Left lung (tissue), 10 donors: ENCODE data around the gene TMEM239. TPM values are rescaled to one million over a fixed set of nuclear protein-coding genes. Genes with fewer than 3 reads are reported as not detected.
"Not testable (repeated sequence)": the region's sequence is repeated elsewhere in the genome, so short reads cannot be mapped to it uniquely, and the experiment has no call there.

Experiments
- ATAC-seq: fragments of 200-7000 bp; cut with Tn5 transposase; one replicate; pipeline ENCODE4 v1.9.1; 2020; ENCODE audit warnings: moderate library complexity
- DNase-seq, 4 donors: peaks; one replicate each; pipeline ENCODE4 v3.0.0-alpha.2; 2013 to 2020
- H3K27ac ChIP-seq, 2 donors: fragments of 200-600 bp; sonication (generic) in 1 of 2; one replicate each; pipeline versions ENCODE4 v1.5.0 to v1.8.0; 2020 to 2021
- H3K27me3 ChIP-seq, 2 donors: fragments of 200-600 bp; sonication (generic) in 1 of 2; one replicate each; pipeline versions ENCODE4 v1.5.0 to v1.8.0; 2020 to 2021
- H3K36me3 ChIP-seq, 2 donors: fragments of 200-600 bp; sonication (generic) in 1 of 2; one replicate each; pipeline versions ENCODE4 v1.5.0 to v1.8.0; 2020 to 2021
- H3K4me1 ChIP-seq, 2 donors: fragments of 200-600 bp; one replicate each; pipeline ENCODE4 v1.8.0; 2021
- H3K4me3 ChIP-seq, 2 donors: fragments of 200-600 bp; sonication (generic) in 1 of 2; one replicate each; pipeline versions ENCODE4 v1.5.0 to v1.8.0; 2020 to 2021; ENCODE audit warnings: mild to moderate bottlenecking in 1 of 2
- H3K9me3 ChIP-seq, 2 donors: fragments of 200-600 bp; sonication (generic) in 1 of 2; one replicate each; pipeline versions ENCODE4 v1.5.0 to v1.8.0; 2020 to 2021
- CTCF ChIP-seq, 2 donors: fragments of 200-600 bp; sonication (generic) in 1 of 2; IDR thresholded peaks; one replicate each; pipeline versions ENCODE4 v1.5.0 to v1.8.0; 2021; ENCODE audit warnings: antibody characterized with exemption in 2 of 2
- intact Hi-C, 2 donors: fragments of 100-400 bp; cut with DNase I; formaldehyde crosslinking; loops; one replicate each; pipeline versions ENCODE4 v1.11.2 to v1.14.2; 2022
- polyA plus RNA-seq, 6 donors: library from polyadenylated mRNA; unstranded; fragments of 120-200 nt; gene quantifications; one replicate each; pipeline ENCODE4 v1.2.1, GENCODE V29; 2013; ENCODE audit not compliant: insufficient read length in 6 of 6
- total RNA-seq, 2 donors: library from RNA; stranded (reverse); fragmentation: NEBNext Ultra II Directional; extraction: Animal tissue kit (Norgen Biotek cat#: 25700); gene quantifications; one replicate each; pipeline ENCODE4 v1.2.1, GENCODE V29; 2021
- donor health status: DM: no; HTN: yes; CAD: no.
- donor health status: DM: no; HTN: no; CAD: no.

TMEM239 gene
- total and polyA plus RNA-seq, 8 donors, result 0.05 TPM; not detected in 7

GRCh38 chr20:2820896-2821869 is 5.0 kb downstream of the TMEM239 start:
- TF ChIP-seq CTCF (IDR thresholded peaks at IDR 0.05), result no peak
- H3K4me1 ChIP-seq, result peaks cover 0 to 12% of the 10 kb centered on the region in 2 donors
- intact Hi-C loops, result no loop called here
- DNase-seq (no peak), ATAC-seq (peak; percentile 18)
- H3K27me3 ChIP-seq, result peaks cover 9 to 43% of the 10 kb centered on the region in 2 donors
- H3K27ac ChIP-seq, result no peak overlapping the region
- H3K36me3 ChIP-seq, result no peaks in the 10 kb centered on the region
- no peaks in the 10 kb centered on the region for H3K9me3 ChIP-seq
- no peak overlapping the region for H3K4me3 ChIP-seq

GRCh38 chr20:2822073-2822472 is 5.9 kb downstream of the TMEM239 start:
- no peak for TF ChIP-seq CTCF (IDR thresholded peaks at IDR 0.05)
- Histone ChIP-seq H3K9me3 (no peaks in the 10 kb centered on the region), H3K27me3 (peaks cover 9 to 51% of the 10 kb centered on the region in 2 donors), H3K36me3 (no peaks in the 10 kb centered on the region), H3K4me3 (no peak overlapping the region), H3K27ac (no peak overlapping the region), H3K4me1 (peaks cover 0 to 12% of the 10 kb centered on the region in 2 donors)
- DNase-seq (no peak), ATAC-seq (no peak)
- intact Hi-C loops, result no loop called here

GRCh38 chr20:2825761-2826160 is 9.6 kb downstream of the TMEM239 start:
- Histone ChIP-seq H3K9me3 (no peaks in the 10 kb centered on the region), H3K27me3 (peaks cover 10 to 63% of the 10 kb centered on the region in 2 donors)
- intact Hi-C loops, result no loop called here

GRCh38 chr20:2826655-2827054 is 10.5 kb downstream of the TMEM239 start:
- TF ChIP-seq CTCF (IDR thresholded peaks at IDR 0.05), result no peak
- H3K4me1 ChIP-seq, result peaks cover 0 to 5% of the 10 kb centered on the region in 2 donors
- no peaks in the 10 kb centered on the region for H3K36me3 ChIP-seq
- H3K27ac ChIP-seq, result no peak overlapping the region
- no peak for DNase-seq
- intact Hi-C loops, result no loop called here
- no peak overlapping the region for H3K4me3 ChIP-seq
- H3K27me3 ChIP-seq, result peaks cover 6 to 54% of the 10 kb centered on the region in 2 donors
- ATAC-seq, result no peak
- no peaks in the 10 kb centered on the region for H3K9me3 ChIP-seq

More at GRCh38 chr20:2825761-2826160, 9.6 kb downstream of the TMEM239 start:
- no peak for TF ChIP-seq CTCF (IDR thresholded peaks at IDR 0.05)
- Histone ChIP-seq H3K36me3 (no peaks in the 10 kb centered on the region), H3K27ac (no peak overlapping the region), H3K4me3 (no peak overlapping the region), H3K4me1 (peaks cover 0 to 12% of the 10 kb centered on the region in 2 donors)
- DNase-seq (no peak), ATAC-seq (no peak)

GRCh38 chr20:2829376-2829775 is 13.2 kb downstream of the TMEM239 start:
- peaks cover 3 to 12% of the 10 kb centered on the region in 2 donors for H3K4me1 ChIP-seq
- no peaks in the 10 kb centered on the region for H3K9me3 ChIP-seq
- H3K4me3 ChIP-seq, result no peak overlapping the region
- intact Hi-C loops, result no loop called here
- no peak for ATAC-seq
- TF ChIP-seq CTCF (IDR thresholded peaks at IDR 0.05), result no peak
- no peak for DNase-seq
- H3K27me3 ChIP-seq, result peaks cover 6 to 48% of the 10 kb centered on the region in 2 donors
- no peaks in the 10 kb centered on the region for H3K36me3 ChIP-seq
- no peak overlapping the region for H3K27ac ChIP-seq

- H3K27ac ChIP-seq, H3K4me3 ChIP-seq, ATAC-seq, H3K9me3 ChIP-seq, intact Hi-C loops, DNase-seq: not testable (repeated sequence)
- peaks cover 0 to 11% of the 10 kb centered on the region in 2 donors for H3K36me3 ChIP-seq
- peaks cover 3 to 12% of the 10 kb centered on the region in 2 donors for H3K4me1 ChIP-seq
- peaks cover 6 to 42% of the 10 kb centered on the region in 2 donors for H3K27me3 ChIP-seq
Observed at GRCh38 chr20:2831206-2831605, 15.0 kb downstream of the TMEM239 start.
